Medulla oblongata (tissue), 1 donor: Measurements from ENCODE around the gene STARD9.
A peak's percentile ranks its signal among the peaks of the same experiment; 100 is the strongest.
"Not testable (repeated sequence)": the region's sequence is repeated elsewhere in the genome, so short reads cannot be mapped to it uniquely, and the experiment has no call there.

Source experiments
- DNase-seq: peaks from one replicate; pipeline ENCODE4 v3.0.0-alpha.2; 2015; ENCODE audit errors: extremely low spot score

Gene STARD9

GRCh38 chr15:42623951-42624350 is 48.5 kb downstream of the STARD9 start:
- no peak for DNase-seq

DNA sequence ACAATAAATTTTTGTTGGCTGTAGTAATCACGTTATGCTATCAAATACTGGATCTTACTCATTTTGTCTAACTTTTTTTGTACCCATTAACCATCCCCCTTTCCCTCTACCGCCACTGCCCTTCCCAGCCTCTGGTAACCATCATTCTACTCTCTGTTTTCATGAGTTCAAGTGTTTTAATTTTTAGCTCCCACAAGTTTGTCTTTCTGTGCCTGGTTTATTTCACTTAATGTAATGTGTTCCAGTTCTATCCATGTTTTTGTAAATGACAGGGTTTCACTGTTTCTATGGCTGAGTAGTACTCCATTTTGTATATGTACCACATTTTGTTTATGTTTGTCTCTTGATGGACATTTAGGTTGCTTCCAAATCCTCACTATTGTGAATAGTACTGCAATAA is 52.1 kb downstream of the STARD9 start:
- no peak for DNase-seq

DNA sequence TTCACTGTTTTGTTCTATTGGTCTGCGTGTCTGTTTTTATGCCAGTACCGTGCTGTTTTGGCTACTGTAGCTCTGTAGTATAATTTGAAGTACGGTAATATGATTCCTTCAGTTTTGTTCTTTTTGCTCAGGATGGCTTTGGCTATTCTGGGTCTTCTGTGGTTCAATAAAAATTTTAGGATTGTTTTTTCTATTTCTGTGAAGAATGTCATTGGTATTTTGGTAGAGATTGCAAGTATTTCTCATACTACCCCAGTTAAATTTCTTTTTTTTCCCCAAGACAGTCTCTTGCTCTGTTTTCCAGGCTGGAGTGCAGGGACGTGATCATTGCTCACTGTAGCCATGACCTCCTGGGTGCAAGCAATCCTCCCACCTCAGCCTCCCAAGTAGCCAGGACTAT is 53.4 kb downstream of the STARD9 start:
- no peak for DNase-seq

DNA sequence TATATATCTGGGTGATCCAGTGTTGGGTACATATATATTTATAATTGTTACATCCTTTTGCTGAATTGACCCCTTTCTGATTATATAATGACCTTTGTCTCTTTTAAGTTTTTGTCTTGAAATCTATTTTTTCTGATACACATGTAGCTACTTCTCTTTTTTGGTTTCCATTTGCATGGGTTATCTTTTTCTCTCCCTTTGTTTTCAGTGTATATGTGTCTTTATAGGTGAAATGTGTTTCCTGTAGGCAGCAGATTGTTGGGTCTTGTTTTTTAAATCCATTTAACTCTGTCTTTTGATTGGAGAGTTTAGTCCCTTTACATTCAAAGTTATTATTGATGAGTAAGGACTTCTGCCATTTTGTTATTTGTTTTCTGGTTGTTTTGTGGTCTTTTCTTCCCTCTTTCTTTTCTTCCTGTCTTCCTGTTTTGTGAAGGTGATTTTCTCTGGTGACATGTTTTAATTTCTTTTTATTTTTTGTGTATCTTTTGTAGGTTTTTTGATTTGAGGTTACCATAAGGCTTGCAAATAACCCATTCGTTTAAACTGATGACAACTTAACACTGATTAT is 56.8 kb downstream of the STARD9 start:
- DNase-seq = no peak

GRCh38 chr15:42640109-42640508 is 64.7 kb downstream of the STARD9 start:
- no peak for DNase-seq

- peak; percentile 87 for DNase-seq
Observed at GRCh38 chr15:42650208-42651066, 75.0 kb downstream of the STARD9 start.

- no peak for DNase-seq
Observed at GRCh38 chr15:42665827-42666226, 90.4 kb downstream of the STARD9 start.

DNA sequence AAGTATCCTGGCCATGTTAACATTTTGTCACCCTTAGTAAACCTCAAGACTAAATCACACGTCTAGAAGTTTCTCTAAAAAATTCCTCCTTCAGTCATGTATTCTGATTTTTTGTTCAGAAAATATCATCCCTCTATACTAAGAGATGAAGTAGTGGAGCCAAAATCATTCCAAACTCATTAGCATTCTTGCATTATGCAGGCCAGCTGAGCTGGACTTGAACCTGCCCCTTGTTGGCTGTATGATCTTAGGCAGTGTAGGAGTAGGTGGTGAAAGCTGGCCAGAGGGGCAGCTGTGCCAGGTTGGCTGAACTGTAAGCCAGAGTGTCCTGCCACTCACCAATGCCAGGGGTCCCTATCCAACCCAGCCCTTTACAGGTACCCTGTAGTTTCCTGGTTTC is 92.4 kb downstream of the STARD9 start:
- DNase-seq = no peak

- no peak for DNase-seq
Observed at GRCh38 chr15:42670451-42670850, 95.0 kb downstream of the STARD9 start.

GRCh38 chr15:42672444-42672843 is 97.0 kb downstream of the STARD9 start:
- DNase-seq = peak; percentile 35

DNA sequence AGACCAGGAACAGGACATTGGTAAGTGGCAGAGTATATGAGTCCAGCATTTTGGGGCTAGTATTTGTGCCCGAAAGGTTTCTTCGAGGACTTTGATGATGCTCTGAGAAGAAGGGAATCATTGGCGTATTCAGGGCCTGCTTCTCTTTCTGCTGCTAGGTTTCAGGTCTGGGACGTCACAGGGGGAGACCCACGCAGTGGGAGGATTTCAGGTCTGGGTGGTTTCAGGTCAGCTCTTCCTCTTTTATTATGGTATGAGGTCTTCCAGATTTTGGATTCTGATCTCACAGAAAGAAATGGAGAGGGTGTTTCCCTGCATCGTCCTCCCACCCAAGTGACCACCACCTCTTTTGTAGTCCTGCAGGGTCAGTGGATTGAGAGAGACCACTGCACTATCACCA is 99.1 kb downstream of the STARD9 start:
- DNase-seq = no peak

- no peak for DNase-seq
Observed at GRCh38 chr15:42675021-42675420, 99.6 kb downstream of the STARD9 start.

- no peak for DNase-seq
Observed at GRCh38 chr15:42679285-42680141, 104.1 kb downstream of the STARD9 start.

DNA sequence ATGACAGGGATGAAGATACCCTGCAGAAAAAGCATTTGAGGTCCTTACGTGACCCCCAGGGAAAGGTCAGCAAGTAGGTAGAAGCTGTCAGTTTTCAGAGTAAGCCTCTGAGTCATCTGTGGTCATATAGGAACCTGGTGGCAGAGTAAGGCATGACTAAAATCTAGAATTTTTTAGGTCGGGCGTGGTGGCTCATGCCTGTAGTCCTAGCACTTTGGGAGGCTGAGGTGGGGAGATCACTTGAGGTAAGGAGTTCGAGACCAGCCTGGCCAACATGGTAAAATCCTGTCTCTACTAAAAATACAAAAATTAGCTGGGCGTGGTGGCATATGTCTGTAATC is 104.7 kb downstream of the STARD9 start:
- not testable (repeated sequence) for DNase-seq

GRCh38 chr15:42681119-42681518 is 105.7 kb downstream of the STARD9 start:
- no peak for DNase-seq

- DNase-seq = no peak
Observed at GRCh38 chr15:42686281-42686680, 110.9 kb downstream of the STARD9 start.

DNA sequence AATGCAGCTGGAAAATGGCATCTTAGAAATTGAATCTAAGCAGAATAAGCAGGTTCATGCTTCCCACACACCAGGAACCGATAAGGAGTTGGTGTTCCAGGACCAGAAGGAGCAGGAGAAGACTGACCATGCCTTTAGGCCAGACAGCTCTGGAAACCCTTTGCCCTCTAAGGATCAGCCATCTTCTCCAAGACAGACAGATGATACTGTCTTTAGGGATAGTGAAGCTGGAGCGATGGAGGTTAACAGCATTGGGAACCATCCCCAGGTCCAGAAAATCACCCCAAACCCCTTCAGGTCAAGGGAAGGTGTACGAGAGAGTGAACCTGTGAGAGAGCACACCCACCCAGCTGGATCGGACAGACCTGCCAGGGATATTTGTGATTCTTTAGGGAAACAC is 112.3 kb downstream of the STARD9 start:
- DNase-seq = no peak

- no peak for DNase-seq
Observed at GRCh38 chr15:42688301-42688700, 112.9 kb downstream of the STARD9 start.

GRCh38 chr15:42691308-42691707 is 115.9 kb downstream of the STARD9 start:
- no peak for DNase-seq

GRCh38 chr15:42691770-42692169 is 116.4 kb downstream of the STARD9 start:
- DNase-seq = no peak

GRCh38 chr15:42692536-42692935 is 117.1 kb downstream of the STARD9 start:
- DNase-seq = no peak

DNA sequence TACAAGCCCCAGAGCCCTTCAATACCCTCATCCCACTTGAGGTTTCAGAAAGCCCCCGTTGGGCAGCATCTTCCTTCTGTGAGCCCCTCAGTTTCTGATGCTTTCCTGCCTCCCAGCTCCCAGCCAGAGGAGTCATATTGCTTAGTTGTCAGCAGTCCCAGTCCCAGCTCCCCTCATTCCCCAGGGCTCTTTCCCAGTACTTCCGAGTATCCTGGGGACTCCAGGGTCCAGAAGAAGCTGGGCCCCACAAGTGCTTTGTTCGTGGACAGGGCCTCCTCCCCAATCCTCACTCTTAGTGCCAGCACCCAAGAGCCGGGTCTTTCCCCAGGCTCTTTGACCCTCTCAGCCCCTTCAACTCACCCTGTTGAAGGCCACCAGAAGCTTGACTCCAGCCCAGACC is 117.6 kb downstream of the STARD9 start:
- DNase-seq = no peak

- DNase-seq = no peak
Observed at GRCh38 chr15:42693496-42693895, 118.1 kb downstream of the STARD9 start.
